ENCODE data around the gene C16orf92.
A peak's percentile ranks its signal among the peaks of the same experiment; 100 is the strongest.

C16orf92 gene

GRCh38 chr16:30022887-30023286, at the start of gene C16orf92:
C16orf92 (plus strand) TSS chr16:30023198; CDS start chr16:30023341, 143 bp downstream.
- no peak for DNase-seq

GRCh38 chr16:29973384-29974246, 49.4 kb upstream of the C16orf92 start, which contains the start of gene TAOK2:
TAOK2 (plus strand) TSS chr16:29973868; CDS start chr16:29977773, 3,905 bp downstream.
- DNase-seq: peak; percentile 98 to 99

GRCh38 chr16:29974291-29975133, 48.5 kb upstream of the C16orf92 start:
- peak; percentile 23 to 41 for DNase-seq

- no peak for DNase-seq
Measured at GRCh38 chr16:29975134-29975538, 47.9 kb upstream of the C16orf92 start.

GRCh38 chr16:29975811-29976511, 47.0 kb upstream of the C16orf92 start:
- no peak for DNase-seq

GRCh38 chr16:29977063-29977825, 45.8 kb upstream of the C16orf92 start:
- no peak for DNase-seq

GRCh38 chr16:29978081-29978480, 44.9 kb upstream of the C16orf92 start:
- DNase-seq: no peak

GRCh38 chr16:29978564-29979270, 44.3 kb upstream of the C16orf92 start:
- DNase-seq: no peak

GRCh38 chr16:29982560-29983419, 40.2 kb upstream of the C16orf92 start:
- no peak for DNase-seq

- no peak for DNase-seq
Measured at GRCh38 chr16:29983420-29984136, 39.4 kb upstream of the C16orf92 start.

GRCh38 chr16:29984137-29984763, 38.7 kb upstream of the C16orf92 start:
- DNase-seq: no peak

GRCh38 chr16:29984764-29985147, 38.2 kb upstream of the C16orf92 start:
- no peak for DNase-seq

GRCh38 chr16:29985271-29985811, 37.7 kb upstream of the C16orf92 start:
- DNase-seq: no peak

GRCh38 chr16:29986231-29986630, 36.8 kb upstream of the C16orf92 start:
- no peak for DNase-seq

- DNase-seq: no peak
Measured at GRCh38 chr16:29986931-29987330, 36.1 kb upstream of the C16orf92 start.

- no peak for DNase-seq
Measured at GRCh38 chr16:29987371-29988085, 35.5 kb upstream of the C16orf92 start.

- DNase-seq: no peak
Measured at GRCh38 chr16:29988346-29989075, 34.5 kb upstream of the C16orf92 start.
